CD14-positive monocyte (primary cell): Measurements from ENCODE around the gene DLD. TPM values are rescaled to one million over a fixed set of nuclear protein-coding genes. Genes with fewer than 3 reads are reported as not detected.
"Not testable (repeated sequence)": the region's sequence is repeated elsewhere in the genome, so short reads cannot be mapped to it uniquely, and the experiment has no call there.

ENCODE experiments used
- DNase-seq, 3 donors: peaks; one replicate each; pipeline ENCODE4 v3.0.0-alpha.2; 2011 to 2022
- H2AFZ ChIP-seq: 2 replicates; pipeline ENCODE4 v1.6.0; 2012; ENCODE audit warnings: mild to moderate bottlenecking, low read depth, low read length, inconsistent platforms; ENCODE audit not compliant: insufficient read depth, poor library complexity, severe bottlenecking
- H3K27ac ChIP-seq, 2 donors: 1 replicate in 1 of 2; 2 replicates in 1 of 2; pipeline ENCODE4 v1.5.1; 2012 to 2013; ENCODE audit warnings: low read length in 2 of 2, control low read depth in 1 of 2, inconsistent platforms in 1 of 2, low read depth in 1 of 2, mild to moderate bottlenecking in 1 of 2
- H3K27me3 ChIP-seq, 2 donors: one replicate each; pipeline versions ENCODE4 v1.6.0 to v1.6.1; 2011 to 2013; ENCODE audit warnings: low read length in 2 of 2; ENCODE audit not compliant: control insufficient read depth in 2 of 2, insufficient read depth in 2 of 2
- H3K36me3 ChIP-seq, 2 donors: replicated peaks in 1 of 2; 1 replicate in 1 of 2; 2 replicates in 1 of 2; pipeline versions ENCODE4 v1.5.1 to v1.6.1; 2012 to 2013; ENCODE audit warnings: low read length in 2 of 2, control low read depth in 1 of 2, inconsistent platforms in 1 of 2, mild to moderate bottlenecking in 1 of 2; ENCODE audit not compliant: insufficient read depth in 2 of 2, control insufficient read depth in 1 of 2
- H3K4me1 ChIP-seq, 2 donors: 1 replicate in 1 of 2; 2 replicates in 1 of 2; pipeline versions ENCODE4 v1.5.1 to v1.6.1; 2012 to 2013; ENCODE audit warnings: low read length in 2 of 2, control low read depth in 1 of 2, inconsistent platforms in 1 of 2, mild to moderate bottlenecking in 1 of 2, moderate library complexity in 1 of 2; ENCODE audit not compliant: insufficient read depth in 2 of 2, control insufficient read depth in 1 of 2
- H3K4me2 ChIP-seq: replicated peaks from 2 replicates; pipeline ENCODE3; 2012; ENCODE audit warnings: low read length, moderate library complexity, mild to moderate bottlenecking; ENCODE audit not compliant: poor library complexity, severe bottlenecking; ENCODE audit errors: extremely low read depth
- H3K4me3 ChIP-seq, 3 experiments: fragments of 200-600 bp in 1 of 3; sonication (generic) in 1 of 3; replicated peaks in 1 of 3; 1 replicate in 2 of 3; 2 replicates in 1 of 3; pipeline ENCODE4 v1.5.1; 2011 to 2013; ENCODE audit warnings: low read length in 3 of 3, mild to moderate bottlenecking in 3 of 3, control low read depth in 2 of 3, low read depth in 2 of 3, inconsistent platforms in 1 of 3, moderate library complexity in 1 of 3
- H3K79me2 ChIP-seq: 2 replicates; pipeline ENCODE4 v1.6.0; 2012; ENCODE audit warnings: mild to moderate bottlenecking, control low read depth, inconsistent platforms, low read length, moderate library complexity; ENCODE audit not compliant: insufficient read depth
- H3K9ac ChIP-seq: 2 replicates; pipeline ENCODE4 v1.6.0; 2017; ENCODE audit warnings: low read length, mild to moderate bottlenecking; ENCODE audit not compliant: insufficient read depth, poor library complexity, severe bottlenecking
- H3K9me3 ChIP-seq, 2 donors: replicated peaks in 1 of 2; 1 replicate in 1 of 2; 2 replicates in 1 of 2; pipeline versions ENCODE4 v1.5.1 to v1.6.1; 2012 to 2013; ENCODE audit warnings: low read length in 2 of 2, control low read depth in 1 of 2; ENCODE audit not compliant: control insufficient read depth in 1 of 2, insufficient read depth in 1 of 2
- H4K20me1 ChIP-seq: 2 replicates; pipeline ENCODE4 v1.6.0; 2012; ENCODE audit warnings: mild to moderate bottlenecking, low read length, control low read depth, moderate library complexity; ENCODE audit not compliant: insufficient read depth
- H3K27ac Mint-ChIP-seq, 7 donors: one replicate each; pipeline ENCODE4 v1.8.0; 2020; ENCODE audit warnings: mild to moderate bottlenecking in 7 of 7, mixed read lengths in 7 of 7, moderate library complexity in 6 of 7, inconsistent platforms in 2 of 7
- H3K27me3 Mint-ChIP-seq, 3 donors: one replicate each; pipeline ENCODE4 v1.8.0; 2021 to 2022; ENCODE audit warnings: low read depth in 3 of 3, mild to moderate bottlenecking in 3 of 3, mixed read lengths in 3 of 3, moderate library complexity in 3 of 3, inconsistent platforms in 1 of 3
- H3K36me3 Mint-ChIP-seq, 2 donors: one replicate each; pipeline ENCODE4 v1.8.0; 2020; ENCODE audit warnings: mixed read lengths in 2 of 2, inconsistent platforms in 1 of 2, mild to moderate bottlenecking in 1 of 2
- H3K4me1 Mint-ChIP-seq: one replicate; pipeline ENCODE4 v1.8.0; 2020; ENCODE audit warnings: mild to moderate bottlenecking, mixed read lengths
- H3K4me3 Mint-ChIP-seq, 2 donors: one replicate each; pipeline ENCODE4 v1.8.0; 2020; ENCODE audit warnings: mild to moderate bottlenecking in 2 of 2, mixed read lengths in 2 of 2, moderate library complexity in 1 of 2
- H3K9me3 Mint-ChIP-seq, 7 donors: one replicate each; pipeline ENCODE4 v1.8.0; 2020 to 2022; ENCODE audit warnings: mixed read lengths in 7 of 7, mild to moderate bottlenecking in 6 of 7, moderate library complexity in 6 of 7, inconsistent platforms in 2 of 7
- WGBS: methylation state at CpG from one replicate; pipeline ENCODE4 v1.1.5; 2013; ENCODE audit warnings: missing lambda C conversion rate; ENCODE audit not compliant: insufficient coverage; 5-methylcytosine and 5-hydroxymethylcytosine counted together
- intact Hi-C, 2 donors: fragments of 100-400 bp; cut with micrococcal nuclease; formaldehyde crosslinking; loops; one replicate each; pipeline versions ENCODE4 v1.15.0 to v1.15.1; 2023
- polyA plus RNA-seq, 3 donors: library from polyadenylated mRNA; depleted of rRNA in 1 of 3; unstranded in 2 of 3; stranded (reverse) in 1 of 3; fragments of 300-500 nt in 2 of 3; fragments of >200 nt in 1 of 3; fragmentation: Illumina TruSeq in 2 of 3; gene quantifications; 1 replicate in 2 of 3; 2 replicates in 1 of 3; pipeline ENCODE4 v1.2.3, GENCODE V29; 2012 to 2021
- TF ChIP-seq, protein P1 (sequence below): fragments of 200-600 bp; IDR thresholded peaks from one replicate; pipeline ENCODE4 v1.8.0; 2022; ENCODE audit warnings: antibody characterized with exemption, mild to moderate bottlenecking

DLD gene
- polyA plus RNA-seq, 3 donors = 54.5 to 73.6 (median 70.1) TPM

DNA sequence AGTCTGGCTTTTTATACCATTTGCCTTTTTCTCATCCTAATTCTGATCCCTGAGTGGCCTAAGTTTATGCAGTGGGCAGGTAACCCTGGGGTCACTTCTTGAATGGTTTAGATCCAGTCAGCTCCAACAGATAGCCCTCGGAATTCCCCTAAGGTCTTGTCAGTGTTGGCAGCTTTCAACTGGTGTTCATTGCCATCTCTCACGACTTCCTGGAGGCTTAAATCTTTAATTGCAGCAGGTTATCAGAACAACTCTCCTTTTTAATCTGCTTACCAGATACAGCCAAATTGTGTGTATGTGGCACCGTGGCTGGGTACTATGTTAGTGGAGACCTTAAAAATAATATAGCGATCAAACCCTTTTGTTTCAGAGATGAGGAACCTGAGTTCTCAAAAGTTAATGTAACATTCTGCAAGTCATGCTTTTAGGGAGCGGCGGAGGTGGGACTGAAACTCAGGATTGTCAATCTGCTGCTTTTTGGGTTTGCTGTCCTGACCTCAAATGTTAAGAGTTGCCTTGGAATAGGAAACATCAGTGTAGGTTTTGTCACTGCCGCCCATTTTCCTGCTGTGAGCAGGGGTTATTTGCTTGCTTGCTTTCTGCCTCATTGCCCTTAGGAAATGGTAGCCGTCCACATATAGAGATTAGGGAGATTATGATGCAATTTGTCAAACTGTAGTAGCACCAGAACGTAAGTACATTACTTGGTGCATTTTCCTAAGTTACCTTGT is 818 bp downstream of the DLD start:
- Histone ChIP-seq H4K20me1 (peaks cover 35% of the 10 kb centered on the region), H3K4me2 (peak overlapping the region; percentile 88), H3K27me3 (no peaks in the 10 kb centered on the region), H3K27ac (peak overlapping the region; percentile 86 to 95), H3K36me3 (peaks cover 28 to 40% of the 10 kb centered on the region in 2 donors), H3K4me1 (peaks cover 27 to 34% of the 10 kb centered on the region in 2 donors), H3K4me3 (peak overlapping the region; percentile 43 to 80 (median 54)), H2AFZ (peak overlapping the region; percentile 88), H3K9ac (peak overlapping the region; percentile 96), H3K9me3 (peaks cover 0 to 2% of the 10 kb centered on the region in 2 donors), H3K79me2 (peaks cover 55% of the 10 kb centered on the region)
- intact Hi-C loops = loop anchor here (5.0 to 10.0 kb wide), 3 partner anchors 150 to 727 kb away; partner anchors contain the start of genes CBLL1 (in 1 of the 2), COG5 (in 1 of the 2), DUS4L (in 1 of the 2) and HBP1 (in 1 of the 2)
- Mint-ChIP-seq H3K9me3 (peaks cover 3 to 13% (median 7%) of the 10 kb centered on the region in 7 donors), H3K4me3 (peak overlapping the region; percentile 94 to 97), H3K27me3 (peaks cover 0 to 3% (median 0%) of the 10 kb centered on the region in 3 donors), H3K27ac (peak overlapping the region; percentile 99 to 100 (median 100)), H3K4me1 (peaks cover 36% of the 10 kb centered on the region), H3K36me3 (peaks cover 35 to 38% of the 10 kb centered on the region in 2 donors)
- DNase-seq = peak; percentile 31 to 71 (median 32)
- WGBS = 5% methylated on average over 3 of the region's 9 CpGs
- TF ChIP-seq, protein P1, sequence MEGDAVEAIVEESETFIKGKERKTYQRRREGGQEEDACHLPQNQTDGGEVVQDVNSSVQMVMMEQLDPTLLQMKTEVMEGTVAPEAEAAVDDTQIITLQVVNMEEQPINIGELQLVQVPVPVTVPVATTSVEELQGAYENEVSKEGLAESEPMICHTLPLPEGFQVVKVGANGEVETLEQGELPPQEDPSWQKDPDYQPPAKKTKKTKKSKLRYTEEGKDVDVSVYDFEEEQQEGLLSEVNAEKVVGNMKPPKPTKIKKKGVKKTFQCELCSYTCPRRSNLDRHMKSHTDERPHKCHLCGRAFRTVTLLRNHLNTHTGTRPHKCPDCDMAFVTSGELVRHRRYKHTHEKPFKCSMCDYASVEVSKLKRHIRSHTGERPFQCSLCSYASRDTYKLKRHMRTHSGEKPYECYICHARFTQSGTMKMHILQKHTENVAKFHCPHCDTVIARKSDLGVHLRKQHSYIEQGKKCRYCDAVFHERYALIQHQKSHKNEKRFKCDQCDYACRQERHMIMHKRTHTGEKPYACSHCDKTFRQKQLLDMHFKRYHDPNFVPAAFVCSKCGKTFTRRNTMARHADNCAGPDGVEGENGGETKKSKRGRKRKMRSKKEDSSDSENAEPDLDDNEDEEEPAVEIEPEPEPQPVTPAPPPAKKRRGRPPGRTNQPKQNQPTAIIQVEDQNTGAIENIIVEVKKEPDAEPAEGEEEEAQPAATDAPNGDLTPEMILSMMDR = no peak

DNA sequence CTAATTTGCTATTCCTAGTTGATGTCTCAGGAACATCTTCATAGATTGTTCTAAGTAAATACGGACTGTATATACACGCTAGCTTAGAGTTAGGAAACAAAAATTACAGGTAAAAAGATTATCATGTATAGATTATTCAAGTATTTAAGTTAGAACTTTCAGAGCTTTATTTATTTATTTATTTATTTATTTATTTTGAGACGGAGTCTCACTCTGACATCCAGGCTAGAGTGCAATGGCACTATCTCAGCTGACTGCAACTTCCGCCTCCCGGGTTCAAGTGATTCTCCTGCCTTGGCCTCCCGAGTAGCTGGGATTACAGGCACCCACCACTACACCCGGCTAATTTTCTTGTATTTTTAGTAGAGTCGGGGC is 1.4 kb downstream of the DLD start:
- H3K27ac ChIP-seq = peak overlapping the region; percentile 86 to 95

More for the DNA sequence above, 1.4 kb downstream of the DLD start:
- WGBS = 100% methylated on average over 4 of the region's 8 CpGs
- Histone ChIP-seq H3K36me3 (peaks cover 30 to 46% of the 10 kb centered on the region in 2 donors), H3K9ac (peak overlapping the region; percentile 96), H3K4me3 (peak overlapping the region; percentile 43 to 80 (median 54)), H3K79me2 (peaks cover 60% of the 10 kb centered on the region), H2AFZ (peak overlapping the region; percentile 88), H4K20me1 (peaks cover 40% of the 10 kb centered on the region), H3K4me1 (peaks cover 27 to 34% of the 10 kb centered on the region in 2 donors), H3K4me2 (peak overlapping the region; percentile 88)
- DNase-seq, H3K27me3 ChIP-seq, H3K9me3 ChIP-seq, H3K27me3 Mint-ChIP-seq: not testable (repeated sequence)
- peaks cover 3 to 13% (median 7%) of the 10 kb centered on the region in 7 donors for H3K9me3 Mint-ChIP-seq
- H3K4me3 Mint-ChIP-seq = peak overlapping the region; percentile 94 to 97
- intact Hi-C loops = loop anchor here (5.0 to 10.0 kb wide), 3 partner anchors 150 to 728 kb away; partner anchors contain the start of genes CBLL1 (in 1 of the 2), COG5 (in 1 of the 2), DUS4L (in 1 of the 2) and HBP1 (in 1 of the 2)
- peaks cover 41 to 42% of the 10 kb centered on the region in 2 donors for H3K36me3 Mint-ChIP-seq
- H3K27ac Mint-ChIP-seq = peak overlapping the region; percentile 99 to 100 (median 100)
- H3K4me1 Mint-ChIP-seq = peaks cover 39% of the 10 kb centered on the region
